ENCODE results near the gene KCMF1. TPM values are rescaled to one million over a fixed set of nuclear protein-coding genes. Genes with fewer than 3 reads are reported as not detected.
A peak's percentile ranks its signal among the peaks of the same experiment; 100 is the strongest.

The KCMF1 gene
- total and polyA plus RNA-seq, 9 of the 15 experiments (the other 6 are each of a cell fraction or from before 2014, with no cell fraction given): 6.8 to 88.2 (median 46.5) TPM

GRCh38 chr2:84963692-84964405 lies 7.1 kb upstream of the KCMF1 start:
- H3K9me3 ChIP-seq (replicated peaks; ENCODE audit: control insufficient read depth, insufficient read depth, low read depth, low read length): no peaks in the 10 kb centered on the region
- no peak overlapping the region for H3K4me3 ChIP-seq
- H3K4me1 ChIP-seq (replicated peaks in 1 of 2; ENCODE audit: control insufficient read depth in 2 of 2, insufficient read depth in 2 of 2, low read length in 2 of 2): peaks cover 5 to 9% of the 10 kb centered on the region in 2 experiments; a peak in 3 of 5 replicates
- 81% methylated on average over 9 of the region's 9 CpGs for WGBS (ENCODE audit: insufficient coverage, low coverage, missing lambda C conversion rate)
- H3K79me2 ChIP-seq (ENCODE audit: control insufficient read depth, insufficient read depth, low read length): peaks cover 16% of the 10 kb centered on the region
- TSS peak; percentile 0 for BruUV-seq (replicated peaks)
- H3K9ac ChIP-seq (ENCODE audit: insufficient read depth in 1 of 2, low read depth in 2 of 2, low read length in 2 of 2): no peak overlapping the region
- in situ Hi-C loops (cut with MboI) (no loop called here), intact Hi-C loops (cut with micrococcal nuclease) (no loop called here)
- POLR2A ChIA-PET: interaction anchor here (0.6 kb wide), 2 partner anchors 21 to 24 kb away, joined by 3 read pairs; no protein-coding TSS in a partner anchor
- no peak; the same call in 1 of the 3 replicates for ATAC-seq
- H3K36me3 ChIP-seq (ENCODE audit: control insufficient read depth, insufficient read depth, low read length): peaks cover 30% of the 10 kb centered on the region
- TF ChIP-seq CEBPB (tag; IDR thresholded peaks at IDR 0.05): peak; percentile 48
- TF ChIP-seq BHLHE40 (IDR thresholded peaks at IDR 0.05; ENCODE audit: low read length): peak; percentile 5; the same call in 1 of the 2 replicates
- no peak for TF ChIP-seq ZSCAN29 (IDR thresholded peaks at IDR 0.05)
- TF ChIP-seq CAMTA2 (CRISPR knock-in tag; conservative IDR thresholded peaks at IDR 0.05): no peak
- TF ChIP-seq DPF2 (IDR thresholded peaks at IDR 0.05): no peak
- TF ChIP-seq SNAPC5 (CRISPR knock-in tag; IDR thresholded peaks at IDR 0.05): no peak
- no peak for TF ChIP-seq SREBF2 (CRISPR knock-in tag; IDR thresholded peaks at IDR 0.05)
- TF ChIP-seq ZBTB33 (CRISPR knock-in tag; IDR thresholded peaks at IDR 0.05): no peak
- TF ChIP-seq MED1 (CRISPR knock-in tag; IDR thresholded peaks at IDR 0.05; ENCODE audit: borderline replicate concordance): no peak
- peak; percentile 15 for TF ChIP-seq PRDM10 (IDR thresholded peaks at IDR 0.05; ENCODE audit: partially characterized antibody)
- no peak for TF ChIP-seq HINFP (tag; conservative IDR thresholded peaks at IDR 0.05; ENCODE audit: low read depth)
- CTCF ChIA-PET (ENCODE audit: low intra/inter-chr PET ratio): no interaction called here
- no peak overlapping the region for H3K27ac ChIP-seq (ENCODE audit: extremely low read depth, low read depth, low read length)
- no peaks in the 10 kb centered on the region for H4K20me1 ChIP-seq (replicated peaks; ENCODE audit: control insufficient read depth, insufficient read depth, low read length)
- no peak overlapping the region for H2AFZ ChIP-seq (ENCODE audit: low read depth, low read length)
- no peaks in the 10 kb centered on the region for H3K9me1 ChIP-seq (ENCODE audit: control insufficient read depth, insufficient read depth, low read length)
- no peak for FAIRE-seq
- no peak for DNase-seq (ENCODE audit: extremely low read depth in 1 of 4, low spot score in 3 of 4)
- no peak overlapping the region for H3K4me2 ChIP-seq (ENCODE audit: insufficient read depth, low read length)
- no peaks in the 10 kb centered on the region for H3K27me3 ChIP-seq (ENCODE audit: control insufficient read depth in 2 of 2, insufficient read depth in 2 of 2, low read length in 2 of 2)

Data from K562 (cell line).